Measurements from ENCODE around the gene SEPTIN5.

Gene SEPTIN5

DNA sequence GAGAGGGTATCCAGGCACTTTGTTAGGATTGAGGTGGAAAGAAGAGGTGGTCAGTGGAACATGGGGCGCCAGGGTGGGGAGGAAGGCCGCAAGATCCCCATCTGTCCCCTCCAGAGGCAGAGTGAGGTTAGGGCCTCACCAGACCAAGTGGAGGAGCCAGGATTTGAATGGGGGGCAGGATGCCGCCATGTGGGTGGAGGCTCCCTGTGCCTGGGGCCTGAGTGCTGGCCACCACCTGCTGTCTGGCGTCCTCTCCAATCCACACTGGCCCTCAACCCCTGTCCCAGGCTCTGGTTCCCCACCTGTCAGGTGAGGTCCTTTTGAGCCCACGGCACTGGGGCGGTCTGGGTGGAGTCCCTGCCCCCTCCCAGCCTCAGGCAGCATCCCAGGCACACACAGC, 28.8 kb downstream of the SEPTIN5 start:
- Histone ChIP-seq H2BK12ac (ENCODE audit: low read length) (no peak overlapping the region), H2BK5ac (ENCODE audit: low read depth, low read length, poor library complexity) (no peak overlapping the region), H3K27ac (ENCODE audit: low read depth, low read length) (no peak overlapping the region), H4K91ac (ENCODE audit: low read depth, low read length) (no peak overlapping the region), H2BK120ac (ENCODE audit: insufficient read depth, low read length, poor library complexity) (no peak overlapping the region), H3K79me1 (ENCODE audit: low read length) (peaks cover 11% of the 10 kb centered on the region), H3K9me3 (ENCODE audit: insufficient read depth, low read depth, low read length) (peaks cover 2% of the 10 kb centered on the region), H2AK5ac (ENCODE audit: low read length) (no peak overlapping the region), H3K9ac (ENCODE audit: low read length) (no peak overlapping the region), H2AFZ (ENCODE audit: insufficient read depth, low read length, poor library complexity) (no peak overlapping the region), H4K12ac (ENCODE audit: low read depth, low read length) (no peak overlapping the region), H3K4me3 (ENCODE audit: low read depth, low read length) (no peak overlapping the region), H3K18ac (ENCODE audit: low read length) (no peak overlapping the region), H3K4me1 (ENCODE audit: control insufficient read depth in 1 of 2, insufficient read depth in 2 of 2, low read length in 2 of 2) (peaks cover 8 to 10% of the 10 kb centered on the region in 2 experiments), H3K36me3 (ENCODE audit: control insufficient read depth in 1 of 2, insufficient read depth in 2 of 2, low read length in 2 of 2) (no peaks in the 10 kb centered on the region), H3K27me3 (ENCODE audit: insufficient read depth, low read length) (no peaks in the 10 kb centered on the region), H3K23ac (ENCODE audit: low read length) (no peak overlapping the region), H3K4ac (ENCODE audit: low read depth, low read length) (no peak overlapping the region), H3K79me2 (ENCODE audit: control insufficient read depth, insufficient read depth, low read length, poor library complexity) (no peaks in the 10 kb centered on the region), H3K14ac (ENCODE audit: low read length) (no peak overlapping the region), H3K4me2 (ENCODE audit: low read length) (no peak overlapping the region), H4K8ac (ENCODE audit: low read depth, low read length) (no peak overlapping the region)
- no peak for DNase-seq
- no CpG with 5 or more reads among the region's 6 CpGs for WGBS (ENCODE audit: extremely low coverage, insufficient coverage, insufficient read length)

DNA sequence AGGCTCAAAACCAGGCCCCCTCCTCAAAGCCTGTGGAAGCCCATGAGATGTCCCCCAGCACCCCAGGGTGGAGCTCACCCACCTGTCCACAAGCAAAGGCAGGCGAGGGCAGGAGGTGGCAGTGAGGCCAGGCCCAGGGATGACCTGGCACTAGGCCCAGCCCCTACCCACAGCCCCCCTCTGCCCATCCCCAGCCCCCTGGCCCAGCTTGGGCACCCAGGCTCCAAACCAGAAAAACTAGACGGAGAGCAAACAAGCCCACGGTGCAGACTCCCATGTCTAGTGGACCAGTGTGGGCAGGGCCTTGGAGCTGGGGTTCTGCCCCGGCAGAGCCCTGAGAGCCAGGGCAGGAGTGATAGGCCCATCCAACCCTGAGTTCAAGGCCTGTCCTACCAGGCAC, 29.3 kb downstream of the SEPTIN5 start:
- H2BK5ac ChIP-seq (ENCODE audit: low read depth, low read length, poor library complexity) = no peak overlapping the region
- no peak overlapping the region for H3K18ac ChIP-seq (ENCODE audit: low read length)
- no peaks in the 10 kb centered on the region for H3K36me3 ChIP-seq (ENCODE audit: control insufficient read depth in 1 of 2, insufficient read depth in 2 of 2, low read length in 2 of 2)
- H2AK5ac ChIP-seq (ENCODE audit: low read length) = no peak overlapping the region
- peaks cover 11% of the 10 kb centered on the region for H3K79me1 ChIP-seq (ENCODE audit: low read length)
- no peak overlapping the region for H3K14ac ChIP-seq (ENCODE audit: low read length)
- no peak overlapping the region for H3K27ac ChIP-seq (ENCODE audit: low read depth, low read length)
- H3K9ac ChIP-seq (ENCODE audit: low read length) = no peak overlapping the region
- H2BK120ac ChIP-seq (ENCODE audit: insufficient read depth, low read length, poor library complexity) = no peak overlapping the region
- H3K23ac ChIP-seq (ENCODE audit: low read length) = no peak overlapping the region
- no CpG with 5 or more reads among the region's 4 CpGs for WGBS (ENCODE audit: extremely low coverage, insufficient coverage, insufficient read length)
- no peak overlapping the region for H2AFZ ChIP-seq (ENCODE audit: insufficient read depth, low read length, poor library complexity)
- H3K4ac ChIP-seq (ENCODE audit: low read depth, low read length) = no peak overlapping the region
- peaks cover 2% of the 10 kb centered on the region for H3K9me3 ChIP-seq (ENCODE audit: insufficient read depth, low read depth, low read length)
- no peak overlapping the region for H2BK12ac ChIP-seq (ENCODE audit: low read length)
- H3K27me3 ChIP-seq (ENCODE audit: insufficient read depth, low read length) = no peaks in the 10 kb centered on the region
- H4K91ac ChIP-seq (ENCODE audit: low read depth, low read length) = no peak overlapping the region
- no peak for DNase-seq
- H3K79me2 ChIP-seq (ENCODE audit: control insufficient read depth, insufficient read depth, low read length, poor library complexity) = no peaks in the 10 kb centered on the region
- H3K4me3 ChIP-seq (ENCODE audit: low read depth, low read length) = no peak overlapping the region
- H4K8ac ChIP-seq (ENCODE audit: low read depth, low read length) = no peak overlapping the region
- H3K4me1 ChIP-seq (ENCODE audit: control insufficient read depth in 1 of 2, insufficient read depth in 2 of 2, low read length in 2 of 2) = peaks cover 8 to 10% of the 10 kb centered on the region in 2 experiments
- no peak overlapping the region for H3K4me2 ChIP-seq (ENCODE audit: low read length)
- H4K12ac ChIP-seq (ENCODE audit: low read depth, low read length) = no peak overlapping the region

DNA sequence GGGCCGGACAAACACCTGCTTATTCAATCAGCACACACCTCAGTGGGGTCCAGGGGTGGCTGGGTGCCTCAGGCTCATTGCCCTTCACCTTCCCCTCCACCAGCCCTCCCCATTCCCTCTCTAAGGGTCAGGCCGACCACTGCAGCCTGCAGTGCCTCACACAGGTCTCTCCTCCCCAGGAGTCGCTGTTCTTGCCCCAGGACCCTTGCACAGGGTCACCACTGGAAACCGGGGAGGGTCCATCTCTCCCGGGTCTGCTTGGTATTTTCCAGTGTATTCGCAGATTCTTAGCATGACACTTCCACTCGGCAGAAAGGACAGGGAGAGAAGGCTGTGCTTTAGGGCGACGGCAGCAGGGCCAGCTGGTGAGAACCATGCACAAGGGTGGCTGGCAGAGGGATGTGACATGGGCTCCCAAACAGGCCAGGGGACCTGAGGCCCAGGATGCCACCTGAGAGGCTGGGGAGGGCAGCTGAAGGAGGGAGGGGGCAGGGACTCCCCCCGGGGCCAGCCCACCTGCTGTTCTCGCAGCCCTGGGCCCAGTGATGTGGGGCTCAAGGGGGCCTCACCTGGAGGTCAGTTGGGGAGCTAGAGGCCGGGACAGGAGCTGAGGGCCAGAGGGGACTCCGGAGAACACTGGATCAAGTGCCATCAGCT, 30.2 kb downstream of the SEPTIN5 start:
- Histone ChIP-seq H4K91ac (ENCODE audit: low read depth, low read length) (no peak overlapping the region), H3K14ac (ENCODE audit: low read length) (no peak overlapping the region), H3K9me3 (ENCODE audit: insufficient read depth, low read depth, low read length) (peaks cover 2% of the 10 kb centered on the region), H2AK5ac (ENCODE audit: low read length) (no peak overlapping the region), H2BK5ac (ENCODE audit: low read depth, low read length, poor library complexity) (no peak overlapping the region), H3K36me3 (ENCODE audit: control insufficient read depth in 1 of 2, insufficient read depth in 2 of 2, low read length in 2 of 2) (no peaks in the 10 kb centered on the region), H3K18ac (ENCODE audit: low read length) (no peak overlapping the region), H3K27me3 (ENCODE audit: insufficient read depth, low read length) (no peaks in the 10 kb centered on the region), H3K79me2 (ENCODE audit: control insufficient read depth, insufficient read depth, low read length, poor library complexity) (no peaks in the 10 kb centered on the region), H3K9ac (ENCODE audit: low read length) (no peak overlapping the region), H3K4ac (ENCODE audit: low read depth, low read length) (no peak overlapping the region), H4K12ac (ENCODE audit: low read depth, low read length) (no peak overlapping the region), H3K79me1 (ENCODE audit: low read length) (peaks cover 11% of the 10 kb centered on the region), H2BK12ac (ENCODE audit: low read length) (no peak overlapping the region), H3K27ac (ENCODE audit: low read depth, low read length) (no peak overlapping the region), H3K4me1 (ENCODE audit: control insufficient read depth in 1 of 2, insufficient read depth in 2 of 2, low read length in 2 of 2) (peaks cover 8 to 10% of the 10 kb centered on the region in 2 experiments), H3K4me3 (ENCODE audit: low read depth, low read length) (no peak overlapping the region), H4K8ac (ENCODE audit: low read depth, low read length) (no peak overlapping the region), H3K23ac (ENCODE audit: low read length) (no peak overlapping the region), H2BK120ac (ENCODE audit: insufficient read depth, low read length, poor library complexity) (no peak overlapping the region), H2AFZ (ENCODE audit: insufficient read depth, low read length, poor library complexity) (no peak overlapping the region), H3K4me2 (ENCODE audit: low read length) (no peak overlapping the region)
- no peak for DNase-seq
- no CpG with 5 or more reads among the region's 13 CpGs for WGBS (ENCODE audit: extremely low coverage, insufficient coverage, insufficient read length)

DNA sequence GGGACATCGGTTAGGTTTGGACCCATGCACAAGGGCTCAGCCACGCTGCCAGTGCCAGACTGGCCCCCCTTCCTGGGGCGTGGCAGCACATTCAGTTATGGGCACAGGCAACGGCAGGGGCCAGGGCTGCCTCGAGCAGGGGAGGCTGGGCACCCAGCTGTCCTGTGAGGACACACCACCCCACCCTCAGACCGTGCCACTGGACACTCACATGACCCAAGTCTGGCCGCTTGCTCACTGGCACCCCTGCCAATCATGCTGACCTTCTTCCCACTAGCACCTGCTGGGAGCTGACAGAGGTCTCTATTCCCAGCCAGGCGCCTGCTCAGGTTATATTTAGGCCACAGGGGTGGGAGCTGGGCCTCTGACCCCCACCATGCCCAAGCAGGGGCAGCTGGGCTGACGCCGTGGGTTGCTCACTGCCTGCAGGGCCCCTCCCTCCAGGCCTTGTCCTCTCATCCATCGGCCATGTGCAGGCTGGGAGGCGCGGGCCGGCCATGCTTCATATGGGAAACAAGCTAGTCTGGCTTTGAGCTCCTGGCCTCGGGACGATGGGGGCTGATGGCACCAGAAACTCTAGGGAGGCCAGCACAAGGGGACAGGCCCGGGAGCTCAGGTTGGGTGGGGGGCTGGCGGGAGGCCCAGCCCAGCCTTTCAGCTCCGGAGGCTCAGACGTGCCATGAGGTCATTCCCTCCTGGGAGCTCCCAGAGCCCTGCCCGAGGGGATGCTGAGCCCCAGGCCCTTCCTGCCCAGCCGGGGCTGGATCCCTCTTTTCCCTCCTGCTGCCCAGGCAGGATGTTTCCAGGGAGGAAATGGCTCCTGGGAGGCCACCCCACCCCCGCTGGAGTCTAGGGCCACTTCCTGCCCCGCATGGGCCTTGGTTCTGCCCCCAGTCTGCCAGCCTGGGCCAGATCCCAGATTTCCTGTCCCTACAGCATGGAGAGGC, 31.1 kb downstream of the SEPTIN5 start:
- Histone ChIP-seq H3K4me3 (ENCODE audit: low read depth, low read length) (no peak overlapping the region), H3K4me1 (ENCODE audit: control insufficient read depth in 1 of 2, insufficient read depth in 2 of 2, low read length in 2 of 2) (peaks cover 8 to 10% of the 10 kb centered on the region in 2 experiments), H4K12ac (ENCODE audit: low read depth, low read length) (no peak overlapping the region), H2AFZ (ENCODE audit: insufficient read depth, low read length, poor library complexity) (peak overlapping the region; percentile 18), H3K79me1 (ENCODE audit: low read length) (peaks cover 11% of the 10 kb centered on the region), H3K27ac (ENCODE audit: low read depth, low read length) (peak overlapping the region; percentile 16), H3K4me2 (ENCODE audit: low read length) (no peak overlapping the region), H2BK12ac (ENCODE audit: low read length) (peak overlapping the region; percentile 67), H3K9me3 (ENCODE audit: insufficient read depth, low read depth, low read length) (peaks cover 2% of the 10 kb centered on the region), H3K18ac (ENCODE audit: low read length) (peak overlapping the region; percentile 14), H2BK5ac (ENCODE audit: low read depth, low read length, poor library complexity) (peak overlapping the region; percentile 15), H3K79me2 (ENCODE audit: control insufficient read depth, insufficient read depth, low read length, poor library complexity) (no peaks in the 10 kb centered on the region), H4K8ac (ENCODE audit: low read depth, low read length) (peak overlapping the region; percentile 68), H3K23ac (ENCODE audit: low read length) (no peak overlapping the region), H3K36me3 (ENCODE audit: control insufficient read depth in 1 of 2, insufficient read depth in 2 of 2, low read length in 2 of 2) (no peaks in the 10 kb centered on the region), H3K4ac (ENCODE audit: low read depth, low read length) (no peak overlapping the region), H2BK120ac (ENCODE audit: insufficient read depth, low read length, poor library complexity) (peak overlapping the region; percentile 8), H3K27me3 (ENCODE audit: insufficient read depth, low read length) (no peaks in the 10 kb centered on the region), H3K9ac (ENCODE audit: low read length) (no peak overlapping the region), H2AK5ac (ENCODE audit: low read length) (peak overlapping the region; percentile 27), H4K91ac (ENCODE audit: low read depth, low read length) (peak overlapping the region; percentile 69), H3K14ac (ENCODE audit: low read length) (peak overlapping the region; percentile 30)
- DNase-seq = no peak
- no CpG with 5 or more reads among the region's 24 CpGs for WGBS (ENCODE audit: extremely low coverage, insufficient coverage, insufficient read length)

Measured in trophoblast cell (in vitro differentiated cells and primary cell).